Activated CD4-positive, alpha-beta T cell treated with anti-CD3 and anti-CD28 coated beads, Interleukin-2, amount 10 ng/mL, durations not matched to agents 24 days and 14 days (primary cell): ENCODE measurements around the gene NUAK2. TPM values are rescaled to one million over a fixed set of nuclear protein-coding genes. Genes with fewer than 3 reads are reported as not detected.

ENCODE experiments used
- DNase-seq: peaks from one replicate; pipeline ENCODE4 v3.0.0; 2022
- H3K27ac Mint-ChIP-seq: one replicate; pipeline ENCODE4 v1.8.0; 2022; ENCODE audit warnings: mild to moderate bottlenecking, mixed read lengths
- H3K27me3 Mint-ChIP-seq: one replicate; pipeline ENCODE4 v1.8.0; 2022; ENCODE audit warnings: mixed read lengths
- H3K36me3 Mint-ChIP-seq: one replicate; pipeline ENCODE4 v1.8.0; 2022; ENCODE audit warnings: low read depth, mild to moderate bottlenecking, mixed read lengths
- H3K4me1 Mint-ChIP-seq: one replicate; pipeline ENCODE4 v1.8.0; 2021; ENCODE audit warnings: mixed read lengths
- H3K4me3 Mint-ChIP-seq: one replicate; pipeline ENCODE4 v1.8.0; 2022; ENCODE audit warnings: mild to moderate bottlenecking, moderate library complexity, mixed read lengths
- H3K9me3 Mint-ChIP-seq: one replicate; pipeline ENCODE4 v1.8.0; 2021; ENCODE audit warnings: mixed read lengths
- intact Hi-C: fragments of 100-400 bp; cut with micrococcal nuclease; formaldehyde crosslinking; loops from one replicate; pipeline ENCODE4 v1.15.1; 2023
- total RNA-seq: library from RNA; stranded (reverse); gene quantifications from 2 replicates; pipeline ENCODE4 v1.2.3, GENCODE V29; 2022

Gene NUAK2
- total RNA-seq, 1 donor from 2014 or later: 1.0 TPM

DNA sequence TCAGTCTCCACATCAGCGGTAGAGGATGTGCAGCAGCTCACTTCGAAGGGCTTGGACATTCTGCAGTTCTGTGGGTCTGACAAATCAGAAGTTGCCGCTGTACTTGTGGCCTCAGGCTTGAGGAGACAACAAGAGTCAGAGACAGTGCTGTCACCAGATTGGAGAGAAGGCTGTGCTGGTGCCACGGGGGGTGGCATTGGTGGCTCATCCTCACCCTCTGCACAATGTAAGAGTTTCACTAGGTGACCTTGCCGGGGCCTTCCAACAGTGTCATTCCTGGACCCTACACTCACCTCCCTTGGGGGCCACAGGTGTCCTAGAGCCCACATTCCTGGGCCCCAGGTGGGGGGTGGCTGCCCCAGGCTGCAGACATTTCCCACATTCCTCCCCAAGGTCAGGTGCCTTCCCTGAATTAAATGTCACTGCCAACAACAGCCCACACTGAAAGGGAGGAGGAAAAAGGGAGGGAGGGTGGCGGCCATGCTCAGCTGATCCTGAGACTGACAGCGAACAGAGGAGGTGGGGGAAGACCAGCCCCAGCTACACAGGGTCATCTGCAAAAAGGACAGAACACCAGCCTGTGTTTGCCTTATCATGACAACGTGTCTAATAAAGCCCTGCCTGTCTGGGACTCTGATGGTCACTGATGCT is 47.4 kb downstream of the NUAK2 start:
- peaks cover 4% of the 10 kb centered on the region for H3K36me3 Mint-ChIP-seq
- H3K4me3 Mint-ChIP-seq: no peak overlapping the region
- peaks cover 2% of the 10 kb centered on the region for H3K27me3 Mint-ChIP-seq
- no peak overlapping the region for H3K27ac Mint-ChIP-seq
- peaks cover 29% of the 10 kb centered on the region for H3K4me1 Mint-ChIP-seq
- intact Hi-C loops: no loop called here
- no peak for DNase-seq
- H3K9me3 Mint-ChIP-seq: no peaks in the 10 kb centered on the region

DNA sequence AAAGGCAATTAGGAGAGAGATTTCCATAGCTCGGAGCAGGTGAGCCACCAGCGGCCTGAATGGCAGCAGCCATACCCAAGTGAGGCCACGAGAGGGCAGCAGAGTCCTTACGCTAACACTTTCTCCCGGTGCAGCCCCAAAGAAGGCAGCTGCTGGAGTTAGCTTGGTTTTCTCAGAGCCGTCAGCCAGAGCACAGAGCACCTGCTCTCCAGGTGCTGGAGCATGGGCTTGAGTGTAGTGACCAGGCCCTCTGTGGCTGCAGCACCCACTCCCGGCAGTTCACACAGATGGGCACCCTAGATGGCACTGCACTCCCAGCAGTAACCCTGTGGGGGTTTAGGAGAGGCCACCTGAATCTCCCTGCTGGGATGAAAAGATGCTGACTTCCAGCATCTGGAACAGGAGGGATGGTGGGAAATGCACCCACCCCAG is 48.0 kb downstream of the NUAK2 start:
- Mint-ChIP-seq H3K36me3 (peaks cover 4% of the 10 kb centered on the region), H3K4me1 (peaks cover 26% of the 10 kb centered on the region), H3K4me3 (no peak overlapping the region), H3K27me3 (peaks cover 2% of the 10 kb centered on the region), H3K9me3 (no peaks in the 10 kb centered on the region), H3K27ac (no peak overlapping the region)
- intact Hi-C loops: loop anchor here (1.0 to 2.0 kb wide), 3 partner anchors 11 to 52 kb away; no protein-coding TSS in a partner anchor
- peak; percentile 95 for DNase-seq

DNA sequence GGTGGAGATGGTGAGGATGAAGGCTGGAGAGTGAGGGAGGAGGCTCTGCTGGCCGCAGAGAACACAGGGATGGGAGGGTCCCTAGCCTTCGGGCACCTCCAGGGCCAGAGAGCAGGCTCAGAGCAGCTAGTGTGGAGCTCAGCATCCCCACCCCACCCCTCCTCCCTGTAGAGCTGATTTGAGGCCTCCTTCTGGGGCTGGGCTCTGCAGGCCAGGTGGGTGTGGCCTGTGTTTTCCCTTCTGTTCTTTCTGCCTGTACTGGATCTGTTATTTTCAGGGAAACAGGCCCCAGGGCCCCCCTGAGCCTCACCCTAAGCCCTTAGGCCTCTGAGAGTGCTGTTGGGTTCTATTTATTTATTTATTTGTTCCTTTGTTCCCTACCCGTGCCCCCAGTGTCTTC is 49.0 kb downstream of the NUAK2 start:
- no peak for DNase-seq
- Mint-ChIP-seq H3K27ac (no peak overlapping the region), H3K36me3 (peaks cover 4% of the 10 kb centered on the region), H3K9me3 (no peaks in the 10 kb centered on the region), H3K4me3 (no peak overlapping the region), H3K27me3 (no peaks in the 10 kb centered on the region), H3K4me1 (peaks cover 19% of the 10 kb centered on the region)
- intact Hi-C loops: loop anchor here (2.0 kb wide), 1 partner anchor 16 kb away; no protein-coding TSS in a partner anchor

DNA sequence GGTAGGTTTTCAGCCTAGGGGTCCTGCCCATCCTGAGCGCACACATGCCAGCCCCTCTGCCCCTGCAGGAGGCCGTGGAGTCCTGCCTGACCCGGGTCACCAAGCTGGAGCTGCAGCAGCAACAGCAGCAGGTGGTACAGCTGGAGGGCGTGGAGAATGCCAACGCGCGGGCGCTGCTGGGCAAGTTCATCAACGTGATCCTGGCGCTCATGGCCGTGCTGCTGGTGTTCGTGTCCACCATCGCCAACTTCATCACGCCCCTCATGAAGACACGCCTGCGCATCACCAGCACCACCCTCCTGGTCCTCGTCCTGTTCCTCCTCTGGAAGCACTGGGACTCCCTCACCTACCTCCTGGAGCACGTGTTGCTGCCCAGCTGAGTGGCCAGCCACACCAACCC is 49.8 kb downstream of the NUAK2 start:
- H3K4me1 Mint-ChIP-seq: peaks cover 18% of the 10 kb centered on the region
- H3K27me3 Mint-ChIP-seq: no peaks in the 10 kb centered on the region
- no peaks in the 10 kb centered on the region for H3K9me3 Mint-ChIP-seq
- intact Hi-C loops: loop anchor here (2.0 kb wide), 1 partner anchor 17 kb away; no protein-coding TSS in a partner anchor
- no peak overlapping the region for H3K27ac Mint-ChIP-seq
- no peak for DNase-seq
- H3K36me3 Mint-ChIP-seq: peaks cover 4% of the 10 kb centered on the region
- no peak overlapping the region for H3K4me3 Mint-ChIP-seq

GRCh38 chr1:205271277-205271676 is 50.3 kb downstream of the NUAK2 start:
- Mint-ChIP-seq H3K27ac (peak overlapping the region; percentile 46), H3K4me3 (no peak overlapping the region), H3K4me1 (peaks cover 18% of the 10 kb centered on the region), H3K9me3 (no peaks in the 10 kb centered on the region), H3K36me3 (peaks cover 4% of the 10 kb centered on the region), H3K27me3 (no peaks in the 10 kb centered on the region)
- DNase-seq: no peak
- intact Hi-C loops: no loop called here

- intact Hi-C loops: no loop called here
- H3K27ac Mint-ChIP-seq: no peak overlapping the region
- H3K27me3 Mint-ChIP-seq: no peaks in the 10 kb centered on the region
- H3K9me3 Mint-ChIP-seq: no peaks in the 10 kb centered on the region
- H3K36me3 Mint-ChIP-seq: peaks cover 4% of the 10 kb centered on the region
- peaks cover 18% of the 10 kb centered on the region for H3K4me1 Mint-ChIP-seq
- no peak overlapping the region for H3K4me3 Mint-ChIP-seq
- DNase-seq: no peak
Measured at GRCh38 chr1:205270764-205271163, 50.8 kb downstream of the NUAK2 start.

DNA sequence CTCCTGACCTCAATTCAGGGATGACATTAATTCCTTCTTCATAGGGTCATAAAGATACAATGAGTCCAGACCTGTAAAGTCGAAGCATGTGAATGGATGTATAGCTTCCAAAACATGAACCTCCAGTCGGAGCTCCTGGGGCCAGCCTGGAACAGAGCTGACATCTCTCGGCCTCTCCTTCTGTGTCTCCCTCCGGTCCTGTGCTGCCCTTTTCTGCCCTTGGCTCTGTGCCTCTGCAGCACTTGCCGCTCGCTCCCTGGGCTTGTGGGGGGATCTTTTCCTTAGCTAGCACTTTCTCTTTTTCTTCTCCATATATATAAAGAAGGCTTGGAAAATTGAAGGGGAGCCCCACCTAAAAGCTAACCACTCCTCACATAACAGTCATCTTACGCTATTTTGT is 51.3 kb downstream of the NUAK2 start:
- H3K9me3 Mint-ChIP-seq: no peaks in the 10 kb centered on the region

DNA sequence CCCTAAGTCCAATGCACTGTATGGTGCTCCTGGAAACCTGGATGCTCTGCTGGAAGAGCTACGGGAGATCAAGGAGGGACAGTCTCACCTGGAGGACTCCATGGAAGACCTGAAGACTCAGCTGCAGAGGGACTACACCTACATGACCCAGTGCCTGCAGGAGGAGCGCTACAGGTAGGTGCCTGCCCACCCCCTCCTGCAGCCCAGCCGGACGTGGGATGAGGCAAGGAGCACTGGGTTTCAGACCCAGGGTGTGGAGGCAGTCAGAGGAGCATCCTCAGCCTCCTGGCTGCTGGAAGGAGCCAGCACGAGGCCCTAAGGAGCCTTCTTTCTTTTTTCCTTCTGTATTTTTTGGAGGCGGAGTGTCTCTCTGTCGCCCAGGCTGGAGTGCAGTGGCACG is 51.8 kb downstream of the NUAK2 start:
- Mint-ChIP-seq H3K9me3 (no peaks in the 10 kb centered on the region), H3K27me3 (no peaks in the 10 kb centered on the region), H3K27ac (no peak overlapping the region), H3K4me1 (peaks cover 12% of the 10 kb centered on the region), H3K4me3 (no peak overlapping the region), H3K36me3 (peaks cover 4% of the 10 kb centered on the region)
- DNase-seq: no peak
- intact Hi-C loops: no loop called here

More for the DNA sequence above, 51.3 kb downstream of the NUAK2 start:
- peaks cover 4% of the 10 kb centered on the region for H3K36me3 Mint-ChIP-seq
- DNase-seq: no peak
- no peak overlapping the region for H3K4me3 Mint-ChIP-seq
- H3K27ac Mint-ChIP-seq: no peak overlapping the region
- H3K4me1 Mint-ChIP-seq: peaks cover 14% of the 10 kb centered on the region
- intact Hi-C loops: no loop called here
- H3K27me3 Mint-ChIP-seq: no peaks in the 10 kb centered on the region

GRCh38 chr1:205268846-205269680 is 52.5 kb downstream of the NUAK2 start:
- DNase-seq: no peak
- Mint-ChIP-seq H3K27ac (no peak overlapping the region), H3K27me3 (no peaks in the 10 kb centered on the region), H3K4me1 (peaks cover 10% of the 10 kb centered on the region), H3K36me3 (peaks cover 4% of the 10 kb centered on the region), H3K9me3 (no peaks in the 10 kb centered on the region), H3K4me3 (no peak overlapping the region)
- intact Hi-C loops: no loop called here

- H3K27me3 Mint-ChIP-seq: no peaks in the 10 kb centered on the region
- H3K9me3 Mint-ChIP-seq: no peaks in the 10 kb centered on the region
- no peak overlapping the region for H3K27ac Mint-ChIP-seq
- H3K36me3 Mint-ChIP-seq: peaks cover 4% of the 10 kb centered on the region
- H3K4me3 Mint-ChIP-seq: no peak overlapping the region
- peaks cover 10% of the 10 kb centered on the region for H3K4me1 Mint-ChIP-seq
- intact Hi-C loops: no loop called here
- DNase-seq: no peak
Measured at GRCh38 chr1:205267306-205267902, 54.1 kb downstream of the NUAK2 start.

DNA sequence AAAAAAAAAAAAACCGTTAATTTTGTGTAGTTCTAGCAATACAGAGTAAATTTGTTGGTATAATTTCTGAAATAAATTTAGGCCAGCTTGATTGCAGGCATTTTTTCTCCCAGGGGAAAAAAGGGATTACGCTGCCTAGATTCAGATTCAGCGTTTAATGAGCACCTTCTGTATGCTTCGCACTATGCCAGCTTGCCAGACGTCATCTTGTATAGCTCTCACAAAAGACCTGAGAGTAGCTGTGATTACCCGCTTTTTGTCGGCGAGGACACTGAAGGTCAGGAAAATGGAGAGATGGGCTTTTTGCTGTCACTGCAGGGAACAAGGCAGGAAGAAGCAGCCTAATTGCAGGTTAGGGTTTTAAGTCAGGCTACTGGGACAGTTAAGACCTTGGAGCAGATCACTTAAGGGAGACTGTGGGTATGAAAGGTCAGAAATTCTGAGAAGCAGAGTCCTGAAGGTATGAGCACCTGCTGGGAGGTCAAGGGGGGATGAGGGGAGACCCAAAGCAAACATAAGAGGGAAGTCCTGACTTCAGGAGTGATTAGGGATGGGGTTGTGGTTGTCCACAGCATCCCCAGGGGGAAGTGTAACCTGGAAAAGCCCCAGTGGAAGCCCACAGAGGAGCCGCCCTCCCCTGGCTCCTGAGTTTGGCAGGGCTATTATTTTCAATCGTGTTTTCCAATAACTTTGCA is 54.8 kb downstream of the NUAK2 start:
- Mint-ChIP-seq H3K9me3 (no peaks in the 10 kb centered on the region), H3K27me3 (no peaks in the 10 kb centered on the region), H3K36me3 (peaks cover 2% of the 10 kb centered on the region), H3K27ac (no peak overlapping the region), H3K4me3 (no peak overlapping the region), H3K4me1 (peaks cover 15% of the 10 kb centered on the region)
- intact Hi-C loops: no loop called here
- DNase-seq: no peak

DNA sequence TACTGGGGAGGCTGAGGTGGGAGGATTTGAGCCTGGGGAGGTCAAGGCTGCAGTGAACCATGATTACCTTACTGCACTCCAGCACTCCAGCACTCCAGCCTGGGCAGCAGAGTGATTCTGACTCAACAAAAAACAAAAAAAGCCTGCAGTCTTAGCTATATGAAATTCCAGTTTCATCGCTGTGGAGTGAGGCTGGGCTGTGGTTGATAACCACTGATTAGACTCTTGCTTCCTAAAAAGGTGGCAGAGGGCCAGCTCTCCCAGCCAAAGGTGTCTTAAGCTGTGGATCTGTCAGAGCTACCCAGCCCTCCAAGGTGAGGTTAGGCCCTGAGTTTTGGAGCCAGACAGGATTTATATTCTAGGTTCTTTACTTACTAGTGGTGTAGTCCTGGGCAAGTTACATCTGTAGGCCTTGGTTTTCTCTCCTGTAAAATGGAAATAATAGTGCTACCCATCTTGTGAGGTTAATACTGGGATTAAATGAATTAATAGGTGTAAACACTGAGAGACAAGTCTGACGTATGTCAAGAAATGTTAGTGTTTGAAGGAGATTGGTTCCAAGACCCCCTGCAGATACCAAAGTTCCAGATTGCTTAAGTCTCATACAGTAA is 57.9 kb downstream of the NUAK2 start:
- Mint-ChIP-seq H3K4me1 (peaks cover 19% of the 10 kb centered on the region), H3K9me3 (no peaks in the 10 kb centered on the region), H3K36me3 (no peaks in the 10 kb centered on the region), H3K4me3 (no peak overlapping the region), H3K27ac (no peak overlapping the region), H3K27me3 (no peaks in the 10 kb centered on the region)
- no peak for DNase-seq
- intact Hi-C loops: no loop called here

- peaks cover 19% of the 10 kb centered on the region for H3K4me1 Mint-ChIP-seq
- DNase-seq: no peak
- H3K4me3 Mint-ChIP-seq: peak overlapping the region; percentile 12
- peak overlapping the region; percentile 41 for H3K27ac Mint-ChIP-seq
- no peaks in the 10 kb centered on the region for H3K9me3 Mint-ChIP-seq
- no peaks in the 10 kb centered on the region for H3K27me3 Mint-ChIP-seq
- no peaks in the 10 kb centered on the region for H3K36me3 Mint-ChIP-seq
- intact Hi-C loops: no loop called here
Measured at GRCh38 chr1:205262731-205263171, 58.8 kb downstream of the NUAK2 start.
